Tibial nerve (tissue), 4 donors: Measurements from ENCODE around the gene SGPP1. TPM values are rescaled to one million over a fixed set of nuclear protein-coding genes. Genes with fewer than 3 reads are reported as not detected.
A peak's percentile ranks its signal among the peaks of the same experiment; 100 is the strongest.

Source experiments
- DNase-seq, 2 donors: peaks; one replicate each; pipeline ENCODE4 v3.0.0-alpha.2; 2019; ENCODE audit warnings: low spot score in 2 of 2
- H3K27ac ChIP-seq, 4 donors: fragments of 200-600 bp; sonication (generic) in 3 of 4; one replicate each; pipeline ENCODE4 v1.5.1; 2017 to 2019; ENCODE audit warnings: mild to moderate bottlenecking in 1 of 4
- H3K27me3 ChIP-seq, 2 donors: fragments of 200-600 bp; sonication (generic) in 1 of 2; one replicate each; pipeline versions ENCODE4 v1.5.1 to v1.6.0; 2017 to 2019
- H3K36me3 ChIP-seq, 3 donors: fragments of 200-600 bp; sonication (generic); one replicate each; pipeline ENCODE4 v1.5.1; 2018 to 2019
- H3K4me1 ChIP-seq, 4 donors: fragments of 200-600 bp; sonication (generic) in 3 of 4; one replicate each; pipeline ENCODE4 v1.5.1; 2017 to 2019
- H3K4me3 ChIP-seq, 4 donors: fragments of 200-600 bp; sonication (generic) in 3 of 4; one replicate each; pipeline ENCODE4 v1.5.1; 2017 to 2019; ENCODE audit warnings: mild to moderate bottlenecking in 1 of 4, moderate library complexity in 1 of 4
- H3K9me3 ChIP-seq, 4 donors: fragments of 200-600 bp; sonication (generic) in 3 of 4; one replicate each; pipeline ENCODE4 v1.5.1; 2017 to 2019
- CTCF ChIP-seq, 5 experiments: fragments of 200-600 bp in 3 of 5; fragments of 450-650 bp in 2 of 5; sonication (generic) in 3 of 5; IDR thresholded peaks; one replicate each; pipeline ENCODE4 v1.5.1; 2016 to 2019; ENCODE audit warnings: antibody characterized with exemption in 5 of 5, mild to moderate bottlenecking in 3 of 5, moderate library complexity in 2 of 5
- EP300 ChIP-seq, 2 donors: sonication (generic); formaldehyde crosslinking; IDR thresholded peaks; one replicate each; pipeline ENCODE4 v1.6.1; 2017; ENCODE audit warnings: antibody characterized with exemption in 2 of 2, mild to moderate bottlenecking in 1 of 2
- POLR2A ChIP-seq, 2 donors: fragments of 450-650 bp; IDR thresholded peaks; one replicate each; pipeline ENCODE4 v1.6.1; 2017; ENCODE audit warnings: antibody characterized with exemption in 2 of 2, mild to moderate bottlenecking in 2 of 2, moderate library complexity in 2 of 2
- WGBS, 2 donors: methylation state at CpG; one replicate each; pipeline ENCODE4 v1.1.5; 2018; 5-methylcytosine and 5-hydroxymethylcytosine counted together
- total RNA-seq, 4 donors: library from RNA; depleted of rRNA; stranded (reverse); fragments of >200 nt; gene quantifications; one replicate each; pipeline ENCODE4 v1.1.0, GENCODE V29; 2016

Gene SGPP1
- total RNA-seq, 4 donors from 2014 or later: 31.2 to 43.5 (median 35.3) TPM

GRCh38 chr14:63764620-63765139, 36.8 kb upstream of the SGPP1 start:
- Histone ChIP-seq H3K4me1 (peaks cover 0 to under 1% (median 0%) of the 10 kb centered on the region in 4 donors), H3K36me3 (no peaks in the 10 kb centered on the region), H3K4me3 (no peak overlapping the region), H3K27me3 (no peaks in the 10 kb centered on the region), H3K27ac (no peak overlapping the region), H3K9me3 (no peaks in the 10 kb centered on the region)
- DNase-seq: no peak
- no peak for TF ChIP-seq POLR2A (IDR thresholded peaks at IDR 0.05)
- no peak for TF ChIP-seq EP300 (IDR thresholded peaks at IDR 0.05)
- no peak for TF ChIP-seq CTCF (IDR thresholded peaks at IDR 0.05)
- WGBS, 2 donors: 90% methylated on average over 6 of the region's 6 CpGs

GRCh38 chr14:63764103-63764502, 36.2 kb upstream of the SGPP1 start:
- TF ChIP-seq EP300 (IDR thresholded peaks at IDR 0.05) (no peak), POLR2A (IDR thresholded peaks at IDR 0.05) (no peak), CTCF (IDR thresholded peaks at IDR 0.05) (no peak)
- H3K27ac ChIP-seq: no peak overlapping the region
- H3K27me3 ChIP-seq: no peaks in the 10 kb centered on the region
- H3K4me1 ChIP-seq: peaks cover 0 to 3% (median 0%) of the 10 kb centered on the region in 4 donors
- WGBS, 2 donors: 58 to 61% methylated on average over 5 of the region's 5 CpGs
- no peak overlapping the region for H3K4me3 ChIP-seq
- H3K36me3 ChIP-seq: no peaks in the 10 kb centered on the region
- H3K9me3 ChIP-seq: no peaks in the 10 kb centered on the region
- no peak for DNase-seq

- Histone ChIP-seq H3K27me3 (no peaks in the 10 kb centered on the region), H3K4me1 (peaks cover 0 to 3% (median 0%) of the 10 kb centered on the region in 4 donors), H3K4me3 (no peak overlapping the region), H3K9me3 (no peaks in the 10 kb centered on the region), H3K27ac (no peak overlapping the region), H3K36me3 (no peaks in the 10 kb centered on the region)
- TF ChIP-seq EP300 (IDR thresholded peaks at IDR 0.05) (no peak), POLR2A (IDR thresholded peaks at IDR 0.05) (no peak), CTCF (IDR thresholded peaks at IDR 0.05) (no peak)
- no peak for DNase-seq
- WGBS, 2 donors: 87 to 89% methylated on average over 26 of the region's 26 CpGs
Observed at GRCh38 chr14:63761351-63762117, 33.7 kb upstream of the SGPP1 start.

GRCh38 chr14:63760014-63760413, 32.1 kb upstream of the SGPP1 start:
- Histone ChIP-seq H3K4me3 (no peak overlapping the region), H3K9me3 (no peaks in the 10 kb centered on the region), H3K4me1 (peaks cover 0 to 3% (median 0%) of the 10 kb centered on the region in 4 donors), H3K27ac (peak overlapping the region in 3 of 4 donors; percentile 32 to 48 (median 46)), H3K27me3 (no peaks in the 10 kb centered on the region), H3K36me3 (no peaks in the 10 kb centered on the region)
- TF ChIP-seq POLR2A (IDR thresholded peaks at IDR 0.05) (no peak), CTCF (IDR thresholded peaks at IDR 0.05) (no peak)
- no peak for DNase-seq
- 100% methylated on average over 1 of the region's 1 CpG for WGBS, 2 donors

- Histone ChIP-seq H3K27me3 (no peaks in the 10 kb centered on the region), H3K4me1 (peaks cover 0 to 3% (median 0%) of the 10 kb centered on the region in 4 donors), H3K27ac (peak overlapping the region in 3 of 4 donors; percentile 32 to 48 (median 46)), H3K4me3 (no peak overlapping the region), H3K9me3 (no peaks in the 10 kb centered on the region), H3K36me3 (no peaks in the 10 kb centered on the region)
- TF ChIP-seq POLR2A (IDR thresholded peaks at IDR 0.05) (no peak), CTCF (IDR thresholded peaks at IDR 0.05) (no peak), EP300 (IDR thresholded peaks at IDR 0.05) (no peak)
- DNase-seq: no peak
- WGBS, 2 donors: 40 to 43% methylated on average over 5 of the region's 5 CpGs
Observed at GRCh38 chr14:63759456-63759855, 31.6 kb upstream of the SGPP1 start.
